ENCODE data around the gene SYT6. TPM values are rescaled to one million over a fixed set of nuclear protein-coding genes. Genes with fewer than 3 reads are reported as not detected.

SYT6 gene
- total RNA-seq, 1 experiment from 2014 or later: 54.2 TPM

GRCh38 chr1:114135786-114136185, 17.9 kb downstream of the SYT6 start (continued):
- TF ChIP-seq, protein P1, sequence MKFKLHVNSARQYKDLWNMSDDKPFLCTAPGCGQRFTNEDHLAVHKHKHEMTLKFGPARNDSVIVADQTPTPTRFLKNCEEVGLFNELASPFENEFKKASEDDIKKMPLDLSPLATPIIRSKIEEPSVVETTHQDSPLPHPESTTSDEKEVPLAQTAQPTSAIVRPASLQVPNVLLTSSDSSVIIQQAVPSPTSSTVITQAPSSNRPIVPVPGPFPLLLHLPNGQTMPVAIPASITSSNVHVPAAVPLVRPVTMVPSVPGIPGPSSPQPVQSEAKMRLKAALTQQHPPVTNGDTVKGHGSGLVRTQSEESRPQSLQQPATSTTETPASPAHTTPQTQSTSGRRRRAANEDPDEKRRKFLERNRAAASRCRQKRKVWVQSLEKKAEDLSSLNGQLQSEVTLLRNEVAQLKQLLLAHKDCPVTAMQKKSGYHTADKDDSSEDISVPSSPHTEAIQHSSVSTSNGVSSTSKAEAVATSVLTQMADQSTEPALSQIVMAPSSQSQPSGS (CRISPR knock-in tag; IDR thresholded peaks at IDR 0.05; ENCODE audit: borderline replicate concordance, low read depth): no peak
- TF ChIP-seq GTF2I (CRISPR knock-in tag; conservative IDR thresholded peaks at IDR 0.05) (no peak), RELA (CRISPR knock-in tag; IDR thresholded peaks at IDR 0.05; ENCODE audit: borderline replicate concordance) (no peak), E2F4 (CRISPR knock-in tag; IDR thresholded peaks at IDR 0.05; ENCODE audit: borderline replicate concordance, low read depth) (no peak), GRHL2 (CRISPR knock-in tag; IDR thresholded peaks at IDR 0.05; ENCODE audit: insufficient replicate concordance, severe bottlenecking) (no peak), NFYB (CRISPR knock-in tag; conservative IDR thresholded peaks at IDR 0.05; ENCODE audit: low read depth) (no peak)

- peak overlapping the region; percentile 29; the same call in 1 of the 2 replicates for H3K27ac Mint-ChIP-seq
- H3K4me1 Mint-ChIP-seq: peaks cover 41% of the 10 kb centered on the region
- ChIA-PET POLR2A (interaction anchor here (0.6 kb wide), 1 partner anchor 186 kb away, joined by 3 read pairs; no protein-coding TSS in a partner anchor), CTCF (interaction anchor here (1.3 to 1.6 kb wide), 2 partner anchors 11 to 148 kb away, joined by 4 read pairs; no protein-coding TSS in a partner anchor)
- H3K9me3 Mint-ChIP-seq: no peaks in the 10 kb centered on the region
- H3K36me3 Mint-ChIP-seq: peaks cover 95% of the 10 kb centered on the region
- no peaks in the 10 kb centered on the region for H3K27me3 Mint-ChIP-seq (ENCODE audit: low read depth)
- ATAC-seq (no peak), DNase-seq (ENCODE audit: low spot score) (no peak)
- no peak overlapping the region for H3K4me3 Mint-ChIP-seq
- no peak for TF ChIP-seq SMAD4 (CRISPR knock-in tag; IDR thresholded peaks at IDR 0.05)
- no peak for TF ChIP-seq NR1H2 (CRISPR knock-in tag; IDR thresholded peaks at IDR 0.05)
- TF ChIP-seq ETV6 (CRISPR knock-in tag; IDR thresholded peaks at IDR 0.05): no peak
- TF ChIP-seq ZNF423 (CRISPR knock-in tag; IDR thresholded peaks at IDR 0.05): no peak
- no peak for TF ChIP-seq ZNF263 (CRISPR knock-in tag; IDR thresholded peaks at IDR 0.05; ENCODE audit: low read depth)
- TF ChIP-seq E2F4 (CRISPR knock-in tag; IDR thresholded peaks at IDR 0.05; ENCODE audit: borderline replicate concordance, low read depth): no peak
- TF ChIP-seq ZNF396 (CRISPR knock-in tag; IDR thresholded peaks at IDR 0.05; ENCODE audit: borderline replicate concordance): no peak
- no peak for TF ChIP-seq NFYB (CRISPR knock-in tag; conservative IDR thresholded peaks at IDR 0.05; ENCODE audit: low read depth)
- TF ChIP-seq E2F1 (CRISPR knock-in tag; IDR thresholded peaks at IDR 0.05): no peak
- no peak for TF ChIP-seq OVOL2 (CRISPR knock-in tag; IDR thresholded peaks at IDR 0.05; ENCODE audit: borderline replicate concordance)
- no peak for TF ChIP-seq ZNF532 (CRISPR knock-in tag; IDR thresholded peaks at IDR 0.05; ENCODE audit: borderline replicate concordance)
- no peak for TF ChIP-seq CREM (CRISPR knock-in tag; IDR thresholded peaks at IDR 0.05)
- TF ChIP-seq, protein P2, sequence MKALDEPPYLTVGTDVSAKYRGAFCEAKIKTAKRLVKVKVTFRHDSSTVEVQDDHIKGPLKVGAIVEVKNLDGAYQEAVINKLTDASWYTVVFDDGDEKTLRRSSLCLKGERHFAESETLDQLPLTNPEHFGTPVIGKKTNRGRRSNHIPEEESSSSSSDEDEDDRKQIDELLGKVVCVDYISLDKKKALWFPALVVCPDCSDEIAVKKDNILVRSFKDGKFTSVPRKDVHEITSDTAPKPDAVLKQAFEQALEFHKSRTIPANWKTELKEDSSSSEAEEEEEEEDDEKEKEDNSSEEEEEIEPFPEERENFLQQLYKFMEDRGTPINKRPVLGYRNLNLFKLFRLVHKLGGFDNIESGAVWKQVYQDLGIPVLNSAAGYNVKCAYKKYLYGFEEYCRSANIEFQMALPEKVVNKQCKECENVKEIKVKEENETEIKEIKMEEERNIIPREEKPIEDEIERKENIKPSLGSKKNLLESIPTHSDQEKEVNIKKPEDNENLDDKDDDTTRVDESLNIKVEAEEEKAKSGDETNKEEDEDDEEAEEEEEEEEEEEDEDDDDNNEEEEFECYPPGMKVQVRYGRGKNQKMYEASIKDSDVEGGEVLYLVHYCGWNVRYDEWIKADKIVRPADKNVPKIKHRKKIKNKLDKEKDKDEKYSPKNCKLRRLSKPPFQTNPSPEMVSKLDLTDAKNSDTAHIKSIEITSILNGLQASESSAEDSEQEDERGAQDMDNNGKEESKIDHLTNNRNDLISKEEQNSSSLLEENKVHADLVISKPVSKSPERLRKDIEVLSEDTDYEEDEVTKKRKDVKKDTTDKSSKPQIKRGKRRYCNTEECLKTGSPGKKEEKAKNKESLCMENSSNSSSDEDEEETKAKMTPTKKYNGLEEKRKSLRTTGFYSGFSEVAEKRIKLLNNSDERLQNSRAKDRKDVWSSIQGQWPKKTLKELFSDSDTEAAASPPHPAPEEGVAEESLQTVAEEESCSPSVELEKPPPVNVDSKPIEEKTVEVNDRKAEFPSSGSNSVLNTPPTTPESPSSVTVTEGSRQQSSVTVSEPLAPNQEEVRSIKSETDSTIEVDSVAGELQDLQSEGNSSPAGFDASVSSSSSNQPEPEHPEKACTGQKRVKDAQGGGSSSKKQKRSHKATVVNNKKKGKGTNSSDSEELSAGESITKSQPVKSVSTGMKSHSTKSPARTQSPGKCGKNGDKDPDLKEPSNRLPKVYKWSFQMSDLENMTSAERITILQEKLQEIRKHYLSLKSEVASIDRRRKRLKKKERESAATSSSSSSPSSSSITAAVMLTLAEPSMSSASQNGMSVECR (CRISPR knock-in tag; IDR thresholded peaks at IDR 0.05; ENCODE audit: borderline replicate concordance): no peak
- TF ChIP-seq MXD4 (CRISPR knock-in tag; IDR thresholded peaks at IDR 0.05; ENCODE audit: borderline replicate concordance): no peak
- TF ChIP-seq TEAD1 (CRISPR knock-in tag; IDR thresholded peaks at IDR 0.05): no peak
- TF ChIP-seq ZNF138 (CRISPR knock-in tag; conservative IDR thresholded peaks at IDR 0.05): no peak
These were observed 19.2 kb downstream of the SYT6 start for GRCh38 chr1:114134518-114134917.
